GM21423 (cell line): Measurements from ENCODE around the gene PRKCE.
A peak's percentile ranks its signal among the peaks of the same experiment; 100 is the strongest.
"Not testable (repeated sequence)": the region's sequence is repeated elsewhere in the genome, so short reads cannot be mapped to it uniquely, and the experiment has no call there.

Experiments used
- ATAC-seq: cut with Tn5 transposase; IDR thresholded peaks from one replicate; pipeline ENCODE4 v1.9.1; 2021; ENCODE audit warnings: mild to moderate bottlenecking, moderate library complexity; ENCODE audit not compliant: unreplicated experiment

The PRKCE gene

DNA sequence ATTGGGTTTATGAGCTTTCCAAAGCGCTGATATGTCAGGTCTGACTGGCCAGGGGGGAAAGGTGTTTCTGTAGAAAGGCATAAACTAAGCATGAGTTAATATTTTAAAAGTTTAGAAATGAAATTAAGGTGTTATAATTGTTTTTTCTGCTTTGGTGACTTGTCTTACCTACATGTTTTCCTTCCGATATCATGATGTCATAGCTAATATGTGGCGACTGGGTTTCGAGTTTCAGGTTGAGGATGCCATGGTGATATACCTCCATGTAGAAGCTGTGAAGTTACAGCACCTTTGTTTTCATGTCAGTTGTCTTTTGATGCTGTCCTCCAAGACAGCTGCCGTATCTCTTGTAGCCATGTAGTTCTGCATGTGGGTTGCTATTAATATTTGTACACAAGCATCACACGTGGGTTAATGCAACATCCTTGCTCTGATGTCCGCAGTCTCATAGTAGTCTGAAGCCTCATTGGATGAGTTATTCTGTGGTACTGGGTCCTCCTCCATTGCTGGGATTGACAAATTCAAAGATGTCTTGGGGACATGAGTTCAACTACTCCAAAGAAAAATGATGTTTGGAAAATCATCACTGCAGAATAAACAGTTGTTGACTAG, 230.6 kb downstream of the PRKCE start:
- no peak for ATAC-seq

- ATAC-seq = no peak
These were observed 231.5 kb downstream of the PRKCE start for GRCh38 chr2:45882707-45883602.

DNA sequence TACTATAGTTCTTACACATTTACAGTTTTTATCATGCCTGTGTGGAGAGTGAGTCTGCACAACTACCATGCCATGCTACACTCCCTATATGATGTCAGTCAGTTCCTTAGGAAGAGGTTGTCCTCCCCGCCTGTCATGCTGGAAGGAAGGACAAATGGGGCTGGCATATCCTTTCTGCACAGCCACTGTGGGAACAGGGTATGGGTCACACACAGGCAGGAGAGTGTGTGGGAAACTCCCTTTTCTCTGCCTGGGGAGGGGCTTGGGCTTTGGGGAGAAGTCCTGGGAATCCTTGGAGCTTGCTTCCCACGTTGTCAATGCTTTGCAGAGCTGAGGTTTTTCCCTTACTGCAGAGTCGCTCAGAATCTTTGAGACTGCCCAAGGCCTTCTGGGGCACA, 232.1 kb downstream of the PRKCE start:
- ATAC-seq = no peak

- no peak for ATAC-seq
These were observed 232.7 kb downstream of the PRKCE start for GRCh38 chr2:45884126-45884525.

GRCh38 chr2:45885171-45885621, 233.7 kb downstream of the PRKCE start:
- ATAC-seq = no peak

- ATAC-seq = no peak
These were observed 234.7 kb downstream of the PRKCE start for GRCh38 chr2:45886171-45886663.

DNA sequence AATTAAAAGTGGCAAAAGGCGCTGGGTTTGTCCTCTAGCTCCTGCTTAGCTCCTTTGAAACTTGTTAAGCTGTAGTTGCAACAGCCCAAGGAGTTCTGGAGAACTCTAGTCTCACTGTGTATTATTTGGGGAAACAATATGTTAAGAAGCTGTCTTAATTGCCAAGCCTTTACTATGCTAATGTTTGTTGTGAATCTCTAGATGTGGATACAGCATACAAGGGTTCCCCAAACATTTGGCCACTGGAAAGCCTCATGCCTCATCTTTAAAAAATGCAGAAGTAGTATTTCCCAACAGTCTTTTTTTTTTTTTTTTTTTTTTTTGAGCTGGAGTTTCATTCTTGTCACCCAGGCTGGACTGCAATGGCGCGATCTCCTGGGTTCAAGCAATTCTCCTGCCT, 236.7 kb downstream of the PRKCE start:
- ATAC-seq = no peak

DNA sequence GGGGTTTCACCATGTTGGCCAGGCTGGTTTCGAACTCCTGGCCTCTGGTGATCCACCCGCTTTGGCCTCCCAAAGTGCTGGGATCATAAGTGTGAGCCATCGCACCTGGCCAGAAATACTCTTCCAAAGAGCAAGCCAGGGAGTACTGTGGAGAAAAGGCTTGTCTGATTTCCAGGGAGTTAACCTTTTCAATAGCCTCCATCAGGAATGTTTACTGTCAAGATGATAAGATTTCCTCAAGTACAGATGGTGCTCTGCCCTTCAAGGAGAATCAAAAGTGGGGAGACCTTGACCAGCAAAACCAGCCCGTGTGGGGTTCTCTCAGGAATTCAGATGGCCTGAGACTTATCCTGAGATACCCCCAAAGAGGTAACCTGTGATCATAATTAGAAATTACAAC, 237.2 kb downstream of the PRKCE start:
- ATAC-seq = no peak

GRCh38 chr2:45889053-45889452, 237.6 kb downstream of the PRKCE start:
- ATAC-seq = peak; percentile 78

DNA sequence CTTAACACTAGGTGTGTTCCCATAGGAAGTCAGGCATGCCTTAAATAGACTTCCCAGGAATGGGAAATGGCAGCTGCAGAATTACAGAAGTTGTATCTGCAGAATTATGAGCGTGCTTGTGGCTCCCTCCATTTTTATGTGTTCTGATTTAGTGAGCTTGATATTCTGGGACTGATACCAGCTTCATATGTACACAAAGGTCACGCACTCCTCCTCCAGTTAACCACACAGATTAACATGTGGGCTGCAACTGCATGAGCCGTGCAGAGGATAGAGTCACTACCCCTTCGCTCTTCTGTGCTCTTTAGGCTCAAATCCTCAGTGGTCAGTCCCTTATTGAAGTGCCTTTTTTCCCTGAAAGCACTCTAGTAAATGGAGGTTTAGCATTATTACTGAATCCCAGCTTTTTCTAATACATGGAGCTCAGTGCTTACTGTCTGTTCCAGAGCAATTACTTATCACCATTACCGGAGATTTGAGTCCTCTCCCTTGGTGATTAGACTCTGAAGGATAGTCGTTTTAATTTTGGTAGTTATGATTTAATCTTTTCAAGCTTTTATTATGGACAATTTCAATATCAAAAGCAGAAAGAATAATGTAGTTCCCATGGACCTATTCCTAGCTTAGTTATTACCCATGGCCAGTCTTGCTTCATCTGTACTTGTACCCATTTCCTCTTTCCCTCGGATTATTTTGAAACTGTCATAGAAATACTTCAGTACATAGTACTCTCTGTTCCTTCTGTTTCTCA, 238.3 kb downstream of the PRKCE start:
- peak; percentile 36 for ATAC-seq

- ATAC-seq = not testable (repeated sequence)
These were observed 238.8 kb downstream of the PRKCE start for GRCh38 chr2:45890371-45890646.

DNA sequence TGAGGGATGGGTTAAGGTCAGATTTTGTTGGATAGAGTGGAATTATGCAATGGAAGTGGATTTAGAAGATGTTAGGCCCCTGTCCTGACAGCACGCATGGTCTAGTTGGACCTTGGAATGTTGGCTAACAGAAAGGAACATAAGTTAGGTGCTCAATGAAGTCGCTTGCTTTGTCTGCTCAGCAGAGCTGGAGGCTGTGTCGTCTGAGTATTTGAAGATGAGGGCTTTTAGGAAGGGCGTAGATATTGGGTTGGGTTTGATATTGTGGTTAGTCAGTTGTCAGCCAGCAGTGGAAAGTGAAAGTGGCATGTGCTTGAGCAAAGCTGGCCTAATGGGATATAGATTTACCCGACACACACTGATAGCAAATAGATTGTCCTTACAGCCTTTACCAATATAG, 239.3 kb downstream of the PRKCE start:
- no peak for ATAC-seq

GRCh38 chr2:45891719-45892424, 240.4 kb downstream of the PRKCE start:
- ATAC-seq = no peak

DNA sequence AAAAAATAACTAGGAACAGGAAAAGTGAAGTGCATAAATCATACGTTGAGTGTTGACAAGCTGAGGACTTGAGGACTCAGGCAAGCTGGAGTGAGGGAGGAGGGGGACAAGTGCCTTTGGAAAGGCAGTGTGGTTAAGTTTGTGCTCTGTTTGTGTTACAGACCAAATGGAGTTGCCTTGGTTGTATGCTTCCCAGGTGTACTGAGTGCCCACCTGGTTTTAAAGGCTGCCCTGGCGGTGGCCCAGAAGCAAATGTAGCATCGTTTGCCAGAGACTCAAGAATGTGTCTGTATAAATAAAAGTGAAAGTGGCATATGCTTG, 240.9 kb downstream of the PRKCE start:
- no peak for ATAC-seq

DNA sequence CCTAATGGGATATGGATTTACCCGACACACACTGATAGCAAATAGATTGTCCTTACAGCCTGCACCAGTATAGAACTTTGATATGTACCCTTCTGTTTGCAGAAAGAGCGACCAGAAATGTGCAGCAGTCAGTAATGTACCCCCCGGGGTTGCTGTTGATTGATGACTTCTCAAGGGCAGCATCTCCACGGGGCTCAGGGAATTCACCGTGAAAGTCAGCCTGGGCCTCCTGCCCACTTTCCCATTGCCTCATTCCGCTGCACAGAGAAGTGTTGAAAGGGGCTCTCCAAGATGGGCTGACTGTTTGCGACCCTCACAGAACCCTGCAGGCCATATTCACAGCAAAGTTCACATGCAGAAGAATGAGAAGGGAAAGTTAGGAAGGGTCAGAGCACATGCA, 241.3 kb downstream of the PRKCE start:
- ATAC-seq = no peak

DNA sequence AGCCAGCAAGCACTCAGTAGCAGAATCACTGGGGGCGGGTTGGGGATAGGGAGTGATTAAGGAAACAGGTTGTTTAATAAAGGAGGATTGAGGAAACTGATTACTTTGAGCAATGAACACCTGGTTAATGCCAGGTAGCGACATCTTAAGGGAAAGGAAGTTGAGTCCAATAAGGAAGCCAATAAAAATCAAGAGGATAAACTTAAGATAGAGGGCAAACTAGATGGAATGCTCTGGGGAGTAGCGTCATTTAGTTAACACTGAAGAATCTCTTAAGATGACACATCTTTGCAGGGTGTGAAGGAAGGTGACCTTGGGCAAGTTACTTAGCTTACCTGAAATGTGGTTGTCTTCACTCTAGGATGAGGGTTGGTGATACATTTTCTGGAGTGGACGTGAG, 242.7 kb downstream of the PRKCE start:
- ATAC-seq = no peak

DNA sequence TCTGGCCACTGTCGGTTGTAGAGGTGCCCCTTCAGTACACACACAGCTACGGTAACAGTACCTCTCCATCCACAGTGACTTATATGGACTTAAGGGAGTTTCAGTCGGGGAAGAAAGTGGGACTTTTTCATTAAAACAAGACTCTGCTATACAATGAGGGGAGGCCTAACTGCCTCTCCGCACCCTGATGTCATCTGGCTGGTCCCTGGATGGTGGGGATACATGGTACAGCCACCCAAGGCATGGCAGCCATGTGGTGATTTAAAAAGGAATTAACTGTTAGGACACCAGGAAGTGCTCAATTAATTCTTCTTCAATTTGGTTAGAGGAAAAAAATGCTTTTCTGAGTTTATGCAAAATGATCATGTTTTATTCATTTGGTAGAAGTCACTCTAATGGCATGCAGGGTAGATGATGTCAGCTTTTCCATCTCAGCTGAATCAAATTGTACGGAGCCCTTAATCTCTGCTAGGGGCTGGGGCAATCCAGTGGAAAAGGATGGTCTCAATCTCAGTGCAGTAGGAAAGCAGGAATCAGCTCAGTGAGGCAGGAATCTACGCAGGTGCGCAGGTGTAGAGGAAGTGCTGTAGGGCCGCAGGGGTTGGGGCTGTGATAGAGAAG, 243.9 kb downstream of the PRKCE start:
- no peak for ATAC-seq

DNA sequence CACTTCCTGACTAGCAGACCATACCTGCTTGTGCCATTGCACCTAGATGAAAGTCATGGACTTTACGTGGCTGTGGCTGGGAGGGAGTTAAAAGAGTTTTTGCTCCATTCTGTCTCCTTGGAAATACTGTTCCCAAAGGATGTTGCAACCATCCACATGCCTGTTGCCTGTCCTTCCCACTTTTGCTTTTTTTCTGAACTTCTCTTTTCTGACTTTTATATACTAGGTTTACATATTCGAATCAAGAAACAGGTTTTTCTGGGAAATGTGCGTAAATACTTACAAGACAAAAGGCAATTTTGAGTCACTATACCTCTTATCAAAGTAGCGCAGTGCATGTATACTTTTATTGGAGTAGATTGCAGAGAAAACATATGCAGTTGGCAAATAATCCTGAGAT, 244.8 kb downstream of the PRKCE start:
- no peak for ATAC-seq

GRCh38 chr2:45897842-45898241, 246.4 kb downstream of the PRKCE start:
- ATAC-seq = no peak

GRCh38 chr2:45898819-45899218, 247.3 kb downstream of the PRKCE start:
- no peak for ATAC-seq

DNA sequence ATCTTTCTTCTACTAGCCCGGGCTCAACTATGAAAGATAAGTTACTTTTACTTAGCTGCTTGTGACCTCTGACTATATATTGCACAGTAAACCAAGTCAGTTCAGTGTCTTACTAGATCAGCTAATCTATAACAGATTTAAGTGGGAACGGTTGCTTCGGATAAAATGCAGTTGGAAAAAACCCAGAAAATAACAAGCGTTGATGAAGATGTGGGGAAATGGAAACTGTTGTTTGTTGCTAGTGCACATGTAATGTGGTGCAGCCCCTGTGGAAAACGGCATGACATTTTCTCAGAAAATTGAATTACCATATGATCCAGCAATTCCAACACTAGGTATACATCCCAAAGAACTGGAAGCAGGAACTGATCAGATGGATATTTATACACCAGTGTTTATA, 248.5 kb downstream of the PRKCE start:
- no peak for ATAC-seq
